Right lobe of liver (tissue), 6 donors: ENCODE results near the gene CSNK1A1. TPM values are rescaled to one million over a fixed set of nuclear protein-coding genes. Genes with fewer than 3 reads are reported as not detected.
"Not testable (repeated sequence)": the region's sequence is repeated elsewhere in the genome, so short reads cannot be mapped to it uniquely, and the experiment has no call there.

ENCODE experiments used
- ATAC-seq, 4 donors: fragments of 200-7000 bp; cut with Tn5 transposase; one replicate each; pipeline ENCODE4 v1.9.1; 2020; ENCODE audit warnings: mild to moderate bottlenecking in 4 of 4, moderate library complexity in 4 of 4
- DNase-seq, 3 donors: peaks; one replicate each; pipeline ENCODE4 v3.0.0-alpha.2; 2020
- H3K27ac ChIP-seq, 3 donors: fragments of 200-600 bp; one replicate each; pipeline ENCODE4 v1.8.0; 2022
- H3K27me3 ChIP-seq, 2 donors: fragments of 200-600 bp; one replicate each; pipeline ENCODE4 v1.8.0; 2022
- H3K36me3 ChIP-seq, 4 donors: fragments of 200-600 bp; sonication (generic) in 1 of 4; one replicate each; pipeline versions ENCODE4 v1.5.1 to v1.8.0; 2017 to 2022; ENCODE audit warnings: control low read depth in 1 of 4
- H3K4me1 ChIP-seq, 4 donors: fragments of 200-600 bp; sonication (generic) in 1 of 4; one replicate each; pipeline versions ENCODE4 v1.5.1 to v1.8.0; 2017 to 2022; ENCODE audit warnings: control low read depth in 1 of 4
- H3K4me3 ChIP-seq, 3 donors: fragments of 200-600 bp; one replicate each; pipeline ENCODE4 v1.8.0; 2022
- H3K9me3 ChIP-seq, 4 donors: fragments of 200-600 bp; sonication (generic) in 1 of 4; one replicate each; pipeline versions ENCODE4 v1.5.1 to v1.8.0; 2017 to 2022; ENCODE audit warnings: control low read depth in 1 of 4
- POLR2A ChIP-seq: fragments of 450-650 bp; IDR thresholded peaks from one replicate; pipeline ENCODE4 v1.6.1; 2017; ENCODE audit warnings: antibody characterized with exemption, mild to moderate bottlenecking
- WGBS: methylation state at CpG from one replicate; pipeline ENCODE4 v1.1.6; 2018; ENCODE audit warnings: low coverage, low lambda C conversion rate; ENCODE audit not compliant: insufficient coverage; ENCODE audit errors: missing lambda C conversion rate; 5-methylcytosine and 5-hydroxymethylcytosine counted together
- intact Hi-C, 2 donors: fragments of 100-400 bp; cut with DNase I; formaldehyde crosslinking; loops; one replicate each; pipeline versions ENCODE4 v1.11.2 to v1.14.1; 2022
- long read RNA-seq: library from polyadenylated mRNA; unstranded; transcript quantifications from one replicate; pipeline ENCODE4 v2.0.0, GENCODE V29; 2019
- total RNA-seq, 6 experiments: library from RNA; depleted of rRNA in 2 of 6; stranded (reverse); fragments of >200 nt in 2 of 6; fragmentation: NEBNext Ultra II Directional in 3 of 6; extraction: Animal tissue kit (Norgen Biotek cat#: 25700) in 3 of 6; gene quantifications; one replicate each; pipeline versions ENCODE4 v1.1.0 to v1.2.4, GENCODE V29; 2016 to 2023
- TF ChIP-seq, protein P1 (sequence below), 4 donors: fragments of 200-600 bp in 3 of 4; fragments of 450-650 bp in 1 of 4; IDR thresholded peaks; one replicate each; pipeline versions ENCODE4 v1.5.1 to v1.8.0; 2016 to 2022; ENCODE audit warnings: antibody characterized with exemption in 4 of 4, mild to moderate bottlenecking in 2 of 4
- donor health status: DM: no; HTN: yes; CAD: no.
- donor health status: DM: no; HTN: no; CAD: no.
- donor health status: DM: no; HTN: no; CAD: no.
- donor health status: DM: no; HTN: yes; CAD: no.
- donor health status: DM: no; HTN: yes; CAD: no.

CSNK1A1 gene
- total RNA-seq = 10 to 100 TPM; 79.7 to 87.1 (median 83.8) TPM
- long read RNA-seq, full-length matches to known transcripts = 6 of 15 reads
- long read RNA-seq, partial matches to known transcripts = 9 of 15 reads
- long read RNA-seq, other reads (novel, unspliced or antisense) = 0 of 15 reads

GRCh38 chr5:149551227-149552037 is at the start of gene CSNK1A1:
CSNK1A1 (minus strand) TSS chr5:149551439; CDS start chr5:149550964, 475 bp downstream.
- intact Hi-C loops = loop anchor here in 1 of 2 donors (5.0 kb wide), 1 partner anchor 99 kb away; no protein-coding TSS in a partner anchor
- peak within 1 kb of the TSS; percentile 92 to 98 (median 97) for H3K27ac ChIP-seq
- peak within 1 kb of the TSS; percentile 88 to 91 (median 89) for H3K4me3 ChIP-seq
- WGBS = 0% methylated on average over 5 of the region's 67 CpGs
- peaks cover 0 to 31% (median 11%) of the 10 kb centered on the region in 4 donors for H3K4me1 ChIP-seq
- peak; percentile 93 for TF ChIP-seq POLR2A
- TF ChIP-seq, protein P1, sequence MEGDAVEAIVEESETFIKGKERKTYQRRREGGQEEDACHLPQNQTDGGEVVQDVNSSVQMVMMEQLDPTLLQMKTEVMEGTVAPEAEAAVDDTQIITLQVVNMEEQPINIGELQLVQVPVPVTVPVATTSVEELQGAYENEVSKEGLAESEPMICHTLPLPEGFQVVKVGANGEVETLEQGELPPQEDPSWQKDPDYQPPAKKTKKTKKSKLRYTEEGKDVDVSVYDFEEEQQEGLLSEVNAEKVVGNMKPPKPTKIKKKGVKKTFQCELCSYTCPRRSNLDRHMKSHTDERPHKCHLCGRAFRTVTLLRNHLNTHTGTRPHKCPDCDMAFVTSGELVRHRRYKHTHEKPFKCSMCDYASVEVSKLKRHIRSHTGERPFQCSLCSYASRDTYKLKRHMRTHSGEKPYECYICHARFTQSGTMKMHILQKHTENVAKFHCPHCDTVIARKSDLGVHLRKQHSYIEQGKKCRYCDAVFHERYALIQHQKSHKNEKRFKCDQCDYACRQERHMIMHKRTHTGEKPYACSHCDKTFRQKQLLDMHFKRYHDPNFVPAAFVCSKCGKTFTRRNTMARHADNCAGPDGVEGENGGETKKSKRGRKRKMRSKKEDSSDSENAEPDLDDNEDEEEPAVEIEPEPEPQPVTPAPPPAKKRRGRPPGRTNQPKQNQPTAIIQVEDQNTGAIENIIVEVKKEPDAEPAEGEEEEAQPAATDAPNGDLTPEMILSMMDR (IDR thresholded peaks at IDR 0.05) = peak; percentile 67 to 90 (median 80)
- H3K9me3 ChIP-seq = no peaks in the 10 kb centered on the region
- DNase-seq (peak; percentile 99), ATAC-seq (peak; percentile 95 to 99 (median 96))
- no peaks in the 10 kb centered on the region for H3K27me3 ChIP-seq
- H3K36me3 ChIP-seq = peaks cover 0 to 19% (median 0%) of the 10 kb centered on the region in 4 donors

DNA sequence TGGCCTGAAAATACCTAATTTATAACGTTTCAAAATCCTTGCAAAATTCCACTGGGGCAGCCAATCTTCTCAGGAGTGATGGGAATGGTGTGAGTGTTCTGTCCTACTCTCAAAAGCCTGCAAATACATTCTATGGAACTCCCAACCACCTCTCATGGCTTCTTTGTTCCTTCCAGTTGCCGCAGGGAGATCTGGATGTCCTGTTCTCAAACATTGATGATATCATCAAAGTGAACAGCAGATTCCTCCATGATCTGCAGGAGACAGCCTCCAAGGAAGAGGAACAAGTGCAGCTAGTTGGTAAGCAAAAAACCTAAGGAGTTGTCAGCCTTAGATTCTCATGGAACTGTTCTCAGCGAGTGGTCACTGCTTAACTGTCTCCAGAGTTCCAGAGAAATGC is 49.7 kb upstream of the CSNK1A1 start:
- H3K27me3 ChIP-seq = no peaks in the 10 kb centered on the region
- ATAC-seq (no peak), DNase-seq (no peak)
- H3K9me3 ChIP-seq = no peaks in the 10 kb centered on the region
- no peak for TF ChIP-seq POLR2A
- TF ChIP-seq, protein P1 (IDR thresholded peaks at IDR 0.05) = no peak
- H3K36me3 ChIP-seq = no peaks in the 10 kb centered on the region
- no peak overlapping the region for H3K4me3 ChIP-seq
- H3K27ac ChIP-seq = no peak overlapping the region
- H3K4me1 ChIP-seq = peaks cover 0 to 14% (median 0%) of the 10 kb centered on the region in 4 donors
- WGBS = 61% methylated on average over 2 of the region's 3 CpGs
- intact Hi-C loops = no loop called here

DNA sequence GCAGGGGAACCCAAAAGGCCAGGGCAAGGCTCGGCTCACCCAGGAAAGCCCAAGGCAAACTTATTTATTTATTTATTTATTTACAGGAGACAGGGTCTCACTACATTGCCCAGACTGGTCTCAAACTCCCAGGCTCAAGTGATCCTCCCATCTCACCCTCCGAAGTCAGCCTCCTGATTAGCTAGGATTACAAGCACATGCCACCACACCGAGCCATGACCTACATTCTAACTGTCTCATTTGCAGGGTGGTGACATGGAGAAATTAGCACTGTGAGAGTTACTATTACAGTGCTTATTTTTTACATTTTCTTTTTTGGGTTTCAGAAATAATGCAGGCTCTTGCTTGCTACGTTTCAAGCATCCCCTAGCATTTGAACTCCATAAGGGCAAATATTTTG is 48.1 kb upstream of the CSNK1A1 start:
- no peaks in the 10 kb centered on the region for H3K27me3 ChIP-seq
- H3K4me3 ChIP-seq = no peak overlapping the region
- intact Hi-C loops = no loop called here
- H3K27ac ChIP-seq = no peak overlapping the region
- 91% methylated on average over 3 of the region's 4 CpGs for WGBS
- TF ChIP-seq, protein P1 (IDR thresholded peaks at IDR 0.05) = no peak
- TF ChIP-seq POLR2A = no peak
- no peaks in the 10 kb centered on the region for H3K9me3 ChIP-seq
- DNase-seq = no peak
- no peak for ATAC-seq
- peaks cover 0 to 13% (median 0%) of the 10 kb centered on the region in 4 donors for H3K4me1 ChIP-seq
- no peaks in the 10 kb centered on the region for H3K36me3 ChIP-seq

- no peak for DNase-seq
- Histone ChIP-seq H3K36me3 (no peaks in the 10 kb centered on the region), H3K27ac (no peak overlapping the region), H3K4me3 (no peak overlapping the region), H3K27me3 (no peaks in the 10 kb centered on the region), H3K9me3 (no peaks in the 10 kb centered on the region), H3K4me1 (peaks cover 0 to 9% (median 0%) of the 10 kb centered on the region in 4 donors)
- peak in 1 of 4 donors; percentile 40 for ATAC-seq
- intact Hi-C loops = no loop called here
- TF ChIP-seq, protein P1 (IDR thresholded peaks at IDR 0.05) = no peak
- no peak for TF ChIP-seq POLR2A
- 80% methylated on average over 1 of the region's 3 CpGs for WGBS
Measured at GRCh38 chr5:149598966-149599365, 47.7 kb upstream of the CSNK1A1 start.

DNA sequence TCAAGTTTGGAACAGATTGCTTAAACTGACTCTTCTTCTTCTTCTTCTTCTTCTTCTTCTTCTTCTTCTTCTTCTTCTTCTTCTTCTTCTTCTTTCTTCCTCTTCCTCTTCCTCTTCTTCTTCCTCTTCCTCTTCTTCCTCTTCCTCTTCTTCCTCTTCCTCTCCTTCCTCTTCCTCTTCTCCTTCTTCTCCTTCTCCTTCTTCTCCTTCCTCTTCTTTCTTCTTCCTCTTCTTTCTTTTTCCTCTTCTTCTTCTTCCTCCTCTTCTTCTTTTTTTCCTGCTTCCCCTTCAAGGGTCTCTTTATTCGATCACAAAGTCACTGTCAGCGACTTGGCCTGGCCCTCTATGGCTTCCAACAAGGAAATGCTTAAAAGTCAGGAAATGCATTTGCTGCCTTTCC is 47.0 kb upstream of the CSNK1A1 start:
- ATAC-seq, H3K4me3 ChIP-seq, H3K27ac ChIP-seq, H3K9me3 ChIP-seq, H3K36me3 ChIP-seq, intact Hi-C loops, H3K27me3 ChIP-seq, DNase-seq, H3K4me1 ChIP-seq: not testable (repeated sequence)
- 83% methylated on average over 2 of the region's 2 CpGs for WGBS
